HG02885 (cell line): ENCODE measurements around the gene CD63.
"Not testable (repeated sequence)": the region's sequence is repeated elsewhere in the genome, so short reads cannot be mapped to it uniquely, and the experiment has no call there.

Source experiments
- ATAC-seq: cut with Tn5 transposase; IDR thresholded peaks from one replicate; pipeline ENCODE4 v1.9.1; 2021; ENCODE audit warnings: mild to moderate bottlenecking; ENCODE audit not compliant: unreplicated experiment, poor library complexity

CD63 gene

GRCh38 chr12:55728939-55729818 lies at the start of gene CD63:
Gene CD63, minus strand, starts transcription at chr12:55729009. Its CDS starts 668 bp downstream, at chr12:55728341.
- ATAC-seq = peak; percentile 72

GRCh38 chr12:55777856-55778255 lies 49.0 kb upstream of the CD63 start:
- ATAC-seq = no peak

- no peak for ATAC-seq
Measured at GRCh38 chr12:55771736-55772135, 42.9 kb upstream of the CD63 start.

- ATAC-seq = no peak
Measured at GRCh38 chr12:55767156-55767555, 38.3 kb upstream of the CD63 start.

GRCh38 chr12:55765736-55766290 lies 37.0 kb upstream of the CD63 start:
- no peak for ATAC-seq

DNA sequence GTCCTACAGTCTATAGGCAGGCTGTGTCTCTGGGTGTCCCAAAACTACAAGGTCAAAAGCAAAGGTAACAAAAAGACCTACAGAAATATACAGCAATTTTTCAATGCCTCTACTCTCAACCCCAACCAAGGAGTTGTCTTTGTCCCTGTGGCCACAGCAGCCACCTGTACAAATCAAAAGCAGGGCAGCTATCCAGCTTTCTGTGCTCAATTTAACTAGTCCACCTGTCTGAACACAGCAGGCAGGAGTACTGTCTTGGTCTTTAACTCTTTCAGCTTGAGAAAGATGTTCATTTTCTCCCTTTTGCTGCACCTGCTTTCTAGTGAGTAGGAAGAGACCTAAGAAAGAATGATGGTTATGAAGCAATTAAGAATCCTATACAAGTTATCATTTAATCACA lies 33.8 kb upstream of the CD63 start:
- no peak for ATAC-seq

DNA sequence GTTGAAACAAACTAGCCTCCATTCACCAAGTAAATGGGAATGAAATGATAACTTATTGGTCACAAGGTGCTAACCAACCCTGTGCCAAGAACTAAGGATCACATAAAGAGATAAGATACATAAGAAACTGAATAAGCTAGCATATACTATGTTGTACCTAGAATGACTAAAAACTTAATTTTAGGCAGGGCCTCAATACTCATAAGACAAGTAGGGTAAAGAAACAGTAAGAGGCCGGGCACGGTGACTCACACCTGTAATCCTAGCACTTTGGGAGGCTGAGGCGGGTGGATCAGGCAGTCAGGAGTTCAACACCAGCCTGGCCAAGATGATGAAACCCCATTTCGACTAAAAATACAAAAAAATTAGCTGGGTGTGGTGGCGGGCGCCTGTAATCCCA lies 31.9 kb upstream of the CD63 start:
- no peak for ATAC-seq

DNA sequence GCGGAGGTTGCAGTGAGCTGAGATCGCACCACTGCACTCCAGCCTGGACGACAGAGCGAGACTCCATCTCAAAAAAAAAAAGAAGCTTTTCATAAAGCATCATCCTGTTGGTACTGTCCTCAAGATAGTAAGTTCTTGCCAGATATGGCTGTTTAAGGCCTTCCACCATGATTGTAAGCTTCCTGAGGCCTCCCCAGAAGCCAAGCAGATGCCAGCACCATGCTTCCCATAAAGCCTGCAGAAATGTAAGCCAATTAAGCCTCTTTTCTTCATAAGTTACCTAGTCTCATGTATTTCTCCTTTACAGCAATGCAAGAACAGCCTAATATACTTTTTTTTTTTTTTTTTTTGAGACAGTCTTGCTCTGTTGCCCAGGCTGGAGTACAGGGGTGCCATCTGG lies 29.8 kb upstream of the CD63 start:
- not testable (repeated sequence) for ATAC-seq

- no peak for ATAC-seq
Measured at GRCh38 chr12:55757701-55758100, 28.9 kb upstream of the CD63 start.

- ATAC-seq = no peak
Measured at GRCh38 chr12:55755246-55755645, 26.4 kb upstream of the CD63 start.

DNA sequence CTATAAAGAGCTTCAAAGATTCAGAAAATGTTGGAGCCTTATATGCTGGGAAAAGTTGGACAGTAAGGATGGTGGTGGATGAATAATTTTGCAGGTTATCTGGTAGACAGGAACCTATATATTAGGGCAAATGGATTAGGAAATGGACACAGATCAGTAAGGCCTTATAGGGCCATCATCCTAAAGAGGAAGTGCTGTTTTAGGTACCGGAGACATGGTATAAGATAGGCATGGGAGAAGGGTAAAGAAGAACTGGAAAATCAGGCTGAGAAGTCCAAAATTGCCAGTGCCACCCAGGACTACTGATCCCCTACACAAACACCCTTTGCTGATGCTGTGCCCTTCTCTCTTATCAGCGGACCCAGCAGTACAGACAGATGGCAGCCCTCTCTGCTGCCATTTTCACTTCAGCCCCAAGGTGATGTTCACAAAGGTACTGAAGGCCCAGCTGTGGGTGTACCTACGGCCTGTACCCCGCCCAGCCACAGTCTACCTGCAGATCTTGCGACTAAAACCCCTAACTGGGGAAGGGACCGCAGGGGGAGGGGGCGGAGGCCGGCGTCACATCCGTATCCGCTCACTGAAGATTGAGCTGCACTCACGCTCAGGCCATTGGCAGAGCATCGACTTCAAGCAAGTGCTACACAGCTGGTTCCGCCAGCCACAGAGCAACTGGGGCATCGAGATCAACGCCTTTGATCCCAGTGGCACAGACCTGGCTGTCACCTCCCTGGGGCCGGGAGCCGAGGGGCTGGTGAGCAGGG lies 19.6 kb upstream of the CD63 start:
- ATAC-seq = no peak

DNA sequence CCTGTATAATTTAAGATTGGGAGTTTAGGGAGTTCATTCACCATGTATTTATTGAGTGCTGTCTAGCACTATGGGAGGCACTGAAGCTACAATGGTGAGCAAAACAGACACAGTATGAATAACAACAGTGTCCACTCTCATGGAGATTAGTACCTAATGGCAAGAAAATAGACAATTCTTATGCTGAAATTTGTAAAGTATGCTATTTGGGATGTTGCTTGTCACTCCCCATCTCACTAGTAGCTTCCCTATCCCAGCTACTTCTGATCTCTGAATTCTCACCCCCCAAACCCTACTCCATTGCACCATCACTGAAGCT lies 18.1 kb upstream of the CD63 start:
- no peak for ATAC-seq

GRCh38 chr12:55746174-55746912 lies 17.5 kb upstream of the CD63 start:
- ATAC-seq = no peak

- no peak for ATAC-seq
Measured at GRCh38 chr12:55745361-55746173, 16.8 kb upstream of the CD63 start.

DNA sequence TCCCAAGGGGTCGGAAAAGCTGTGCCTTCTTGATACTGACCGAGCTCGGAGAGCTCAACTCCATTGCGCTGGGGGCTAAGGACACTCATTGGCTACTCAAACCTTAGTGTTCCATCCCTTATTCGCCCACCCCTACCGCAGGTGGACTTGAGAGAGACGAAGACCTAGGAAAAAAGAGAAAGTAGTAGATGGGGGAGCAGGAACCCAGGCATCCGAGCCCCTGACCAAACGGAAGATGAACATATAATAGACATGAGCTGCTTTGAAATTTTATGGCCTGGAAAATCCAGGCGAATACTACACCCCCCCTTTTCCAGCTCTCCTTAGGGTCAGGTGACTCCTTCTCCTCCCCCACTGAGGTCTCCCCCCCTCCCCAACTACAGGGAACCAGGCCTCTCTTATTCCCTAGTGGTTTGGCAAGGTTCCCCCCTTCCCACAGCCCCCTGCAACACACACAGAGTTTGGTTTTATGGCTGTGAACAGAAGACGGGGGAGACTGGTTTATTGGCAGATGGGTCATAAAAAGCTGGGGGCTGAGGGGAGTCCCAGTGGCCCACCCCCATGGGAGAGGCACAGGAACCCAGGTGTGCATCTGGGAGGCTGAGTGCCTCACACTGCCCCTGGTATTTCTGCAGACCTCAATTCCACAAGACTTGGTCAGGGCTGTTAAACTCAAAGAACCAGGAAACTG lies 15.7 kb upstream of the CD63 start:
- ATAC-seq = no peak

GRCh38 chr12:55743406-55744339 lies 14.9 kb upstream of the CD63 start:
- peak; percentile 53 for ATAC-seq

- ATAC-seq = peak; percentile 60
Measured at GRCh38 chr12:55742719-55743405, 14.1 kb upstream of the CD63 start, which contains the start of gene GDF11. Gene GDF11, plus strand, starts transcription at chr12:55743122. Its CDS starts 195 bp downstream, at chr12:55743317.
